Right ventricle myocardium inferior (tissue), 1 donor: ENCODE data around the gene APBA1. TPM values are rescaled to one million over a fixed set of nuclear protein-coding genes. Genes with fewer than 3 reads are reported as not detected.
A peak's percentile ranks its signal among the peaks of the same experiment; 100 is the strongest.
"Not testable (repeated sequence)": the region's sequence is repeated elsewhere in the genome, so short reads cannot be mapped to it uniquely, and the experiment has no call there.

ENCODE experiments used
- ATAC-seq: fragments of 200-7000 bp; cut with Tn5 transposase; one replicate; pipeline ENCODE4 v1.9.1; 2020; ENCODE audit warnings: mild to moderate bottlenecking, moderate library complexity
- DNase-seq: peaks from one replicate; pipeline ENCODE4 v3.0.0; 2021; ENCODE audit errors: missing footprints
- intact Hi-C: fragments of 100-400 bp; cut with DNase I; formaldehyde crosslinking; loops from one replicate; pipeline ENCODE4 v1.11.0; 2022
- total RNA-seq: library from RNA; stranded (reverse); fragmentation: NEBNext Ultra II Directional; extraction: Animal tissue kit (Norgen Biotek cat#: 25700); gene quantifications from one replicate; pipeline ENCODE4 v1.2.1, GENCODE V29; 2021
- donor health status: DM: no; HTN: yes; CAD: no; lungs with severe emphysema.

APBA1 gene
- total RNA-seq, 1 donor from 2014 or later, result 2.8 TPM

- intact Hi-C loops, DNase-seq: not testable (repeated sequence)
Observed at GRCh38 chr9:69440254-69440955, 231.8 kb downstream of the APBA1 start.

GRCh38 chr9:69439654-69440053 lies 232.5 kb downstream of the APBA1 start:
- intact Hi-C loops, result not testable (repeated sequence)

More at GRCh38 chr9:69440254-69440955, 231.8 kb downstream of the APBA1 start:
- ATAC-seq, result not testable (repeated sequence)

GRCh38 chr9:69433968-69434367 lies 238.2 kb downstream of the APBA1 start:
- intact Hi-C loops, result no loop called here
- ATAC-seq (no peak), DNase-seq (no peak)

More at GRCh38 chr9:69439654-69440053, 232.5 kb downstream of the APBA1 start:
- ATAC-seq, DNase-seq: not testable (repeated sequence)

DNA sequence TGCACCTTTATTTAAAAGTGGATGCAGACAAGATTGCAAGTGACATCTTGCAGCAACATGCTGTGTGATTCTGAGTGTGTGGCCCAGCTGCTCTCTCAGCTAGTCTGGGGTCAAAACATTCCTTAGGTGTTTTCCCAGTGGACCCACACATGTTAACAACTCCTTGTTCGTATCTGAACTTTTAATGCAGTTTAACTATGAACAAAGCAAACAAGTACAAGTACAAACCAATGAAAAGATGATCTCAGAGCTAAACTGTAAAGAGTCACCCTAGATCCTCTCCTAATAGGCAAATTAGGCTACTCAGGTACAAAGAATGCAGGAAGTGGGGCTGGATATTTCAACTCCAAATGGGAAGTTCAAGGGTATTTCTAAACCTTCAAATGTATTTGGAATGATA lies 238.8 kb downstream of the APBA1 start:
- no peak for DNase-seq
- intact Hi-C loops, result no loop called here
- ATAC-seq, result no peak

DNA sequence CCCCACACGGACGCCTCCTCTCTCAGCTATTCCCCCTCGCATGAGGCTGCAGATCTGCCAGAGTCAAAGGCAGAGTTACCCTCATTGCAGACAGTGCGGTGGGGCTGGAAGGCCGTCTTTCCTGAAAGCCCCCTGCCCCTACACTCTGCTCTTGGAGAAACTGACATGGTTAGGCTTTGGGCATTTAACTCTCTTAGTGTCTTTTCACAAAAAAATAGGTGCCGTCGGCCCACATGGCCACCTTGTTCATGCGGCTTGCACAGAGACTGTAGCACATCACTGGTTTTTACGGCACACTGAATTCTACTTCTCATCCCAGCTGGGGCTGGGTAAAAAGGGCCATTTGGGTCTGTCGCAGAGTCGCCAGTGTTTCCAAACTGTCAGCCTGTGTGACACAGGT lies 239.5 kb downstream of the APBA1 start:
- intact Hi-C loops, result no loop called here

GRCh38 chr9:69431777-69432176 lies 240.4 kb downstream of the APBA1 start:
- ATAC-seq (no peak), DNase-seq (no peak)
- intact Hi-C loops, result no loop called here

More for the DNA sequence above, 239.5 kb downstream of the APBA1 start:
- ATAC-seq (no peak), DNase-seq (no peak)

DNA sequence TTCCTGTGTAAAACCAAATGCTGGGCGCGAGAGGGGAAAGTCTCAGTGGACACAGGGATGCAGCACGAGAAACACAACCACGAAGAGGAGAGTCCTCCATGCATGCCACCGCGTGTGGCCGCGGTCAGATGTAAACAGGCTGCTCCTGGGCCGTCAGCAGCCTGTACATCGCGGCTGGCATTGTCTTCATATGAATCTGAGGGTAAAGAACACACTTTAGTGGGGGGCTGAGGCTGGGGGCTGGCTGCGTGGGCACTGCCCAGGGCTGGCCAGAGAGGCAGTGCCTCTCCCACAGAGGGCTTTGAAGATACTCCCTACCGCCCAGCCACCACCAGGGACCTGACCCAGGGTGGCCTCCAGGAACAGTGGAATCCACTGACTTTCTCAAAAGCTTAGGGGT lies 241.0 kb downstream of the APBA1 start:
- no peak for ATAC-seq
- intact Hi-C loops, result no loop called here

DNA sequence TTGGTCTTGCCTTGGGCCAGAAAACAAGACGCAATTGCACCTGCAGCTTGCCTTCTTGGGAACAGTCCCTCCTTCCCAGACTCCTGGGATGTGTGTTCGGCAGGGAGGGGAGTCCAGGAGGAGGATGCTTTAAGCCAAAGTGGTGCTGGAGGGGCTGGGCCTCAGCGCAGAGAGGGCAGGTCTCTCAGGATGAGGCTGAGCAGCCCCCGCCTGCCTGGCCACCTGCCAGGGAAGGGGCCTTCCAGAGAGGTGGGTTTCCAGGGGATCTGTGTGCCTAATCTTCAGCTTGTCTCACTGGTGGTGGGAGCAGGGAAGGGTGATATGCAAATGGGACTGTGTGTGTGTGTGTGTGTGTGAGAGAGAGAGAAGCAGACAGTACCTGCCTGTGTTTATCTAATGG lies 242.0 kb downstream of the APBA1 start:
- intact Hi-C loops, result no loop called here
- ATAC-seq (no peak), DNase-seq (no peak)

More for the DNA sequence above, 241.0 kb downstream of the APBA1 start:
- DNase-seq, result no peak

DNA sequence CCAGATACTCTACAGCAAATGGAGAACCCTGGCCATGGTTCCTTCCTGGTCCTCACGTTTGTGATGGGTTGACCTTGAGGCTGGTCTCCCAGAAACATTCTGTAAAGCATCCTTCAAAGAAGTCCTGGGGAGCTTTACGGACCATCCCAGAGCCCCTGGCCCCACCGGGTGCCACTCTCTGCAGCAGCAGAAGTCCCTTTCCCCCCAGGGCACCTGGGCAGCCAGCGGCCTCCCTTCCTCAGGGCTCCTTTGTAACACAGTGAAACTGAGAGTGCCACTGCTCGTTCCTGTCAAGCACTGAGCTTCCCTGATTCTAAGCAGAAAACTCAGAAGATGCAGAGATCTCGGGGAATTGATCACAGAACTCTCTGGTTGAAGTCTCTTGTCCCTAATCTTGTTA lies 242.9 kb downstream of the APBA1 start:
- DNase-seq, result no peak
- ATAC-seq, result no peak
- intact Hi-C loops, result no loop called here

DNA sequence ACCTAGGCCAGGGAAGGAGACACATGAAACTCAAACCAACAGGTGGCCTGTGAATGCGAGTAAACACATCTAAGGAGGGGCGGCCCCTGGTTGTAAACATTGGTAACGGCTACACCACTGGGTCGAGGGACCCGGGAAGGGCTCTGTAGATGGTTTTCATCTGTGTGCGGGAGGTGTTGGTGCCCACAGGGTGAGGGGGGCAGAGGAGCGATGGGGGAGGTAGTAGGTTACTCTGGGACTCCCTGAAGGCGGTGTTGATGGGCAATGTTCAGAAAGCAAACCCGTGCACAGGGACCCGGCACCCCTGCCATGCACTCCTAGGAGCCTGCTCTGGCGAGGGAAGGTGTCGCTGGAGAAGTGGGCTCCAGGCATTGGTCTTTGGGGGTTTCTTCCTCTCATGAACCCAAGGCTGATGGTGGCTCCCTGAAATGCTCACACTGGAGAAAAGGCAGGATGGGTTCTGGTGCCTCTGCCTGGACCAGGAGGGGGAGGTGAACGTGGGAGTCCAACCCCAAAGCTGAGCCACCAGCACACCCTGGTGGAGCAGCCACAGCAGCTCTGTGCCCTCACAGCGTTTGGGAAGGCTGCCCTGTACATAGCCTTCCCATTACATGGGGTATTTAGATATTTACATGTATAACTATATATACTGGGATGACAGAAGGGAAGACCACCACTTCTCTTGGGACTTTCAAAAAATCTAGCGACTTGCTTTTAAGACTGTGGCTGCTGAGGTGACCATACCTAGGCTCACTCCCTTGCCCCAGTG lies 244.0 kb downstream of the APBA1 start:
- intact Hi-C loops, result no loop called here
- ATAC-seq (no peak), DNase-seq (no peak)

DNA sequence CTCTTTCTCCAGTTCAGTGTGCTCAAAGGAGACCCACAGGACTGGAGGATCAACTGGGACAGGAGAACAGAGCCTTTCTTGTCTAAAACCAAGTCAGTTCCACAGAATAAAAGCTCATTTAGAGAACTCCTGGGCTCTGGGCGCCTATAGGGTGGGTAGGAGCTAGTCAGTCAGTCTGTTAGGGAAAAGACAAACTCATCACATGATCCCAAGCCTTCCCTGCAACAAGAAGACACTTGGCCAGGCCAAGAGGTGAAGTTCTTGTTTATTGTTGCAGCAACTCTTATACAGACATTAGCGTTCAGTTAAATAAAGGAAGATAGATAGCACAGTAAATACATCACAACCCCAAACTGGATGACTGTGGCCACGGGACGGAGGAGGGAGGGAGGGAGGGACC lies 244.9 kb downstream of the APBA1 start:
- ATAC-seq (no peak), DNase-seq (no peak)
- intact Hi-C loops, result no loop called here

DNA sequence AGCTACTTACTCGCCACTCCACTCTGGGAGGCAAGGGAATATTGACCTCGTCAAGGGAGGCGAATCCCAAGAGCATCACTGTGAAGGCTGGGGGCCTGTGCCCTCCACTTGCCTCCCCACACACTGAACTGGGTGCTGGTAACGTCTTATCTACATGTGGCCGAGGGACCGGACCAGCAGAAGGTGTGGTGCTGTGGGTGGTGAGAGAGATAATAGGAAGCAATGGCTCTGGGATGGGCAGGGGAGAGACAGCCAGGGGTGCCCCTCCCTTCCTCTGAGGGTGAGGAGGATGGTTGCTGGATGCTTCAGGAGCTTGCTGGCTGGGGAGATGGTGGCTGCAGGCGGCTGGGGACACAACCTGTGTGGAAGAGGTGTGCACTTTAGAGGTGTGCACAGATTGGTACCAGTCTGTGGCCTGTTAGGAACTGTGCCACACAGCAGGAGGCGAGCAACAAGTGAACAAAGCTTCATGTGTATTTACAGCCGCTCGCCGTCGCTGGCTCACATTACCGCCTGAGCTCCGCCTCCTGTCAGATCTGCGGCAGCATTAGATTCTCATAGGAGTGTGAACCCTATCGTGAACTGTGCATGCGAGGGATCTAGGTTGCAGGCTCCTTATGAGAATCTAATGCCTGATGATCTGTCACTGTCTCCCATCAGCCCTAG lies 246.9 kb downstream of the APBA1 start:
- DNase-seq (no peak), ATAC-seq (no peak)
- intact Hi-C loops, result no loop called here

DNA sequence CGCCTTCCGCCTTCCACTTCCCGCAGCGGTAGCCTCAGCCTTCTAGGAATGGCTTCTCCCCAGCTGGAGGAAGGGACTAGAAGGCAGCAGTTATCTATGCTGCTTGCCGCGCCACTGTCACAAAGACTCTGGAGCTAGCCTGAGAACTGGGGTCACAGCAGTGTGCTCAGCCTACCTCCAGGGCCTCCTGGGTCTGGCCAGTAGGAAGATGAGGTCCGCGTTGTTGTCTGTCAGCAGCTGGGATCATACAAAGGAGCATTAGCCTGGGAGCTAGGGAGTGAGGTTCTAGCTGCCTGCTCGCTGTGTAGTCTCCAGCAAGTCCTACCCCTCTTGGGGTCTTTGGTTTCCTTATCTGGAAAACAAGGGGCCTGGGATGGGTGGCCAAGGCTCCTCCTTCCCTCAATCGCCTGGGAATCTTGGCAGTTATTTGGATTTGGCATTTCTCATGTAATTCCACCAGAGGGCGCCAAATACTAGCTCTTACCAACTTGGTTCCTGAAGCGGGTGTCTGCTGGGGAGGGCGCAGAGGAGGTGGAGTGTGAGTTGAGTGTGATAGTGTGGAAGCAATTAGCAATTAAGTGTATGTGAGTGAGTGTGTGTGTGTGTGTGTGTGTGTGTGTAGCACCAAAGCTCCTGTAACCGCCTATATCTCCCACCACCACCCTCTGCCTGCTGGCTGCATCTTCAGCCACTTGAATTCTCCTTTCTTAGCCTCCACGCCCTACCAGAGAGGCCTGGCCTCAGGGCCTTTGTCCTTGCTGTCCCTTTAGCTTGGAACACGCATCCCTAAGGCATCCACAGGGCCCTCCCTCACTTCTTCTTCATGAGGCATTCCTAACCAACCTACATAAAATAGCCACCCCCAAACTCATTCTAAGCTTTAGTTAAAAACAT lies 250.0 kb downstream of the APBA1 start:
- intact Hi-C loops, result loop anchor here (2.0 to 5.0 kb wide), 3 partner anchors 250 to 497 kb away; partner anchors contain the start of gene APBA1
- DNase-seq (no peak), ATAC-seq (peak; percentile 80)

DNA sequence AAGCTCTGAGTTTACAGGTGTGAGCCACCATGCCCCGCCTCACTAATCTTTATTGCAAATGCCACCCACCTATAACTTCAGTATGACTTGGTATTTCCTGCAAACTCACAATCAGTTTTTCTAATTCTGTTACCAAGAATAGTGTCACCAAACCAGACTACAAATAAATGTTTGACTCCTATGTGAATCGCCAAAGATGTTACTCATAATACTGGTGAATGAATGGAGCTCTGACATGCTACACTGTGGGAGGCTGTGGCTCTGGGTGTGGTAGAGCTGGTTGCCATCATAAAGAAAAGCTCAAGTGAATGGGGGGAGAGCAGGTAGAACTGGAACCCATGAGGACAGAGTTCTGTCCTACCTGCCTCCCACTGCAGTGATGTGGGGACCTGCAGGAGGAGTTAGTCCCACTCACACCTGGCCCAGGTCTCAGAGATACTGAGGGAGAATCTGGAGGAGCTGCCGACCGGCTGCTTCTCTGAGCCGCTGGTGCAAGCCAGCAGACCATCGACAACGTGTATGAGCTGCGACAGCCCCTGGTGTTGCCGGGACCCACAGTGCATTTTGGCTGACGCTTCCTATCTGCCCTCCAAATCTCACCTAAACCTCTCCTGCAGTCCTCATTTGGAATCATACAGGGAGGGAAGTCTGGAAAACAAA lies 251.4 kb downstream of the APBA1 start:
- no peak for DNase-seq
- intact Hi-C loops, result loop anchor here (5.0 kb wide), 2 partner anchors 252 to 457 kb away; partner anchors contain the start of gene APBA1

GRCh38 chr9:69412741-69413150 lies 259.4 kb downstream of the APBA1 start:
- intact Hi-C loops, result no loop called here
- ATAC-seq (peak; percentile 96), DNase-seq (peak; percentile 84)

More for the DNA sequence above, 251.4 kb downstream of the APBA1 start:
- no peak for ATAC-seq

- ATAC-seq (peak; percentile 31), DNase-seq (peak; percentile 75)
- intact Hi-C loops, result no loop called here
Observed at GRCh38 chr9:69411931-69412740, 260.0 kb downstream of the APBA1 start.

- ATAC-seq (no peak), DNase-seq (no peak)
- intact Hi-C loops, result no loop called here
Observed at GRCh38 chr9:69411246-69411645, 260.9 kb downstream of the APBA1 start.
